GM19324 (cell line): Measurements from ENCODE around the gene PLCH1.
A peak's percentile ranks its signal among the peaks of the same experiment; 100 is the strongest.

Source experiments
- ATAC-seq: cut with Tn5 transposase; IDR thresholded peaks from one replicate; pipeline ENCODE4 v1.9.1; 2021; ENCODE audit warnings: mild to moderate bottlenecking, moderate library complexity; ENCODE audit not compliant: unreplicated experiment, low FRiP score

The PLCH1 gene

DNA sequence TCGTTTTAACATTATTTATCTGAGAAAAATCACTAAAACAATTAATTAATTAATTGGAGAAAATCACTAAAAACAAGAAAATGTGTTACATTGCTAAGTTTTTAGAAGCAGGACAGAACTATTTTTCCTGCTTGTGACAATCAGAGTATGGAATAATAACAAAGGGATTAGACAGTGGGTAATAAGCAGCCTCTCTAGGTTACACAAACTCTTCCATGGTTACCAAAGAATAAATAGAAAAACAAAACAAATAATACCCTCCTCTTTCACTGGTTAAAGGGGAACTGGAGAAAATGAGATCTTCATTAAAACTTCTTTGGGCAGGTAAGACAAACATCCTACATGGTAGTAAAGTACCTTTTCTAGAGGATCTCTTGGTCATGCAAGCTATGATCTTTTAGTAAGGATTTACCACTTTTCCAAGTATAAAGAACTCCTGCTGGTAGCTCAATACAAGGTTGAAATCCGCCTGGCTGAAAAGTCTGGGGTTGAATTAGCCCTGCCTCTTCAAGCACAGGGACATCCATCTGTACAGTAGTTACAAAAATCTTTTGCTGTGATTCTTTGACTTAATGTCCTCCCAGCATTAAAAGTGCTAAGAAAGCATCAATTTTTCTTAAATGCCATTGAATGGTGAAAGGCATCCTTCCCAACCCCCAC is 2.5 kb upstream of the PLCH1 start:
- no peak for ATAC-seq

DNA sequence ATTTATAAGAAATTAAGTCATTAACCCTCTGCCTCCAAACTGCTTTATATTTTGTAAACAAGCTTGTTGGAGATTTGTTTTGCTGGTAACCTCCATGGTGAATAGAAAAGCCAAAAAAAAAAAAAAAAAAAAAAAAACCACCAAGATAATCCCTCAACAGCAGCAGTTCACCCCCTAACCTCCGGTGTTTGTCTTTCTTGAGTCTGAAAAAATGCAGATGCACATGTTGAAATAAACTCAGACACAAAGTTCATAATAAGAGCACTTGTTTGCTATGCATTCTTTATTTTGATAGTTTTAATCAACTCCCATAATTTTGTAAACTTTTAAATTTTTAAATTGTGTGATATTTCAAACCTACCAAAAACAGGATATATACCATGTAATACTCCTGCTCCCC is 1.8 kb upstream of the PLCH1 start:
- ATAC-seq: no peak

GRCh38 chr3:155745795-155746550 is 1.1 kb upstream of the PLCH1 start:
- no peak for ATAC-seq

- peak; percentile 12 for ATAC-seq
Measured at GRCh38 chr3:155744010-155744625, 753 bp downstream of the PLCH1 start.

- no peak for ATAC-seq
Measured at GRCh38 chr3:155743606-155744005, 1.3 kb downstream of the PLCH1 start.

DNA sequence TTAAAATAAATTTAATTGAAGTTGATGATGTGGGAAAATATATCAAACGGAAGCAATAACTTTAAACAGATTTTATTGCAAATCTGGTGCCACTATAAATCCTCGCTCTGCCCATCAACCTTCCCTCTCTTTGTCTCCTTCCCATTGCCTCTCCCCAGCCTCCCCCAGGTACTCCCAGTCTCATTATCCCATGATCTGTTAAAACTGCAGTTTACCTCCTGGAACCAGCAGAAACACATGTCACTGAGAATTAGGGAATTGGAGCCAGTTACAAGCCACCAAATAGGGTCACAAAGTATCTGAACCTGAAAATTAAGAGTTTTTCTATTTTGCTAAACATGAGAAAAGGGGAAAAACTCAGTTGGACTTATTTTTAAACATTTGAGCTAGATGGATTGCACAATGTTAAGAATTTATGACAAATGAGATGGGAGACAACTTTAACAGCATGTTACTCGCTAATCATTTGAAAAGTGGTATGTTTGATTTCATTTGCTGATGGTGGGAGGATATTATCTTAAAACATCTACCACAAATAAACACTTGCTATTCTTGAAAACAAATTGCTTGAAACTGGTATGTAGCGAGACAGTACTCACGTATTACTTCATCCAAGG is 2.4 kb downstream of the PLCH1 start:
- no peak for ATAC-seq

DNA sequence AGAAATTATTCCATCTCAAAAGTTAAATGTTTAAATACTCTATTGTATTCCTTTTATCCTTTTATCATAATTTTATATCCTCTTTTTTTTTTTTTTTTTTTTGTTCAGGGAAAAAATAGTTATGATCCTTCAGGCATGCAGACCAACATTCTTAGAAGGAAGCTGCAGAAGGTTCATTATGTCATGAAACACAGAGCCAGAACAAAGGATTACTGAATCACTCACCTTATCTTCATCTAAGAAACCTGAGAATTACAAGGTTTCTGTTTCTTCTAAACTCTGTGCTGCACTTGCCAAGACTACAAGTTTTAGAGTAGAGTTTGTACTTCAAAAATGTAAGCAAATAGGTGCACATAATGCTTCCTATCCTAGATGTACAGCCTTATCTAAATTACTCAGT is 3.3 kb downstream of the PLCH1 start:
- ATAC-seq: no peak

DNA sequence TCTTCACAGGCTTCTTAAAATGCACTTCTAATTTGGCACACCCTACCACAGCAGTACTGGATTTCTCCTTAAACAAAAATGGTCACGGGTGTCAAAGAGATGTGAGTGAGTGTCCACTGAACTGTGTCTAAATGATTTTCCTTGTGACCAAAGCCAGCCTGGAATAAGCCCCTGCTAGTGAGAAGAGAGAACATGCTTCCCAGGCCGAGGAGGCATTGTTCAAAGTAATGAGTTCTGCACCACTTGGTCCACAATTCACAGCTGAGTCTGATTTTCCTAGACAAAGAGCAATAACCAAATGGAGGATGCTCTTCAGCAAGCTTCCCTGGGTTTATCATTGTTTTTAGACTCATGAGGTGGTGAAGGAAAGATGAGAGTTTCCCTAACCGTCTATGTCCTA is 3.8 kb downstream of the PLCH1 start:
- no peak for ATAC-seq

- ATAC-seq: no peak
Measured at GRCh38 chr3:155739154-155739553, 5.7 kb downstream of the PLCH1 start.

- no peak for ATAC-seq
Measured at GRCh38 chr3:155738580-155739076, 6.2 kb downstream of the PLCH1 start.

DNA sequence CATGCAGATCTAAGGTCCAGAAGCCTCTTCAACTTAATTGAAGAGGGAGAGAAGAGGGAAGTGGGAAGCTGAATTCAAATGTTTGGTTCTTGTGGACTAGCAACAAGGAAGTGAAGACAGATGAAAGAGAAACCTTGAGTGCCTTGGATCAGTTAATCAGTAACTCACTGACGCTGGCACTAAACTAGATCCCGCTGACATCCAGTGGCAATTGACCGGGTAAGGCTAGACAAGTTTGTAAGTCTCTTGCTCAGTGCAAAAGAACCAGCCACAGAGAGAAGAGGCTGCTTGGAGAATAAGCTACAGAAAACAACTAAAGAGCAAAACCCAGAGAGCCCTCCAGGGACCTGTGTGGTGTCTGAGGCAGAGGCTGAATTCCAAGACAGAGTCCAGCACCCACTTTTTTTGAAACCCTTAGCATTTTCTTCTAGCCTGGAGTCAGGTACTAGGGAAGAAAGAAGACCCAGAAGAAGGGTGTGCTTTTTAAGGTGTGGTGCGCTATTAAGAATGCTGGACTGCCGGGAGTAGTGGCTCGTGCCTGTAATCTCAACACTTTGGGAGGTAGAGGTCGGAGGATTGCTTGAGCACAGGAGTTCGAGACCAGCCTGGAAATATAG is 6.9 kb downstream of the PLCH1 start:
- ATAC-seq: peak; percentile 94

- no peak for ATAC-seq
Measured at GRCh38 chr3:155736381-155736780, 8.5 kb downstream of the PLCH1 start.

DNA sequence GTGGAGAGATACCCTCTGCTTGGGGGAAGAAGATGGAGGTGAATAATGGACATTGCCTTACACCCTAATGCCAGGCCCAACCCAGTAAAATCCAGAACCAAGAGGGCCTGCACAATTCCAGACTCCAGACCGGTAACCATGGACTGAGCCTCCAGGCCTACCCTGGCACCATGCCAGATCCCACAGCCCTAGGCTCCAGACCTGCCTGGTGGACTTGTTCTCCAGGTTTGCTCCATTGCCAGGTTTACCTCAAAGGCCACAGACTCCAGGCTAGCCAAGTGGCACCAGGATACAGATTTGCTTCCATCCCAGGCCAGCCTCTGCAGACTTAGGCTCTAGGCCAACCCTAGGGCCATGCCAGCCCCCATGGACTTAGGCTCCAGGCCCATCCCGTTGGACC is 14.0 kb downstream of the PLCH1 start:
- no peak for ATAC-seq

DNA sequence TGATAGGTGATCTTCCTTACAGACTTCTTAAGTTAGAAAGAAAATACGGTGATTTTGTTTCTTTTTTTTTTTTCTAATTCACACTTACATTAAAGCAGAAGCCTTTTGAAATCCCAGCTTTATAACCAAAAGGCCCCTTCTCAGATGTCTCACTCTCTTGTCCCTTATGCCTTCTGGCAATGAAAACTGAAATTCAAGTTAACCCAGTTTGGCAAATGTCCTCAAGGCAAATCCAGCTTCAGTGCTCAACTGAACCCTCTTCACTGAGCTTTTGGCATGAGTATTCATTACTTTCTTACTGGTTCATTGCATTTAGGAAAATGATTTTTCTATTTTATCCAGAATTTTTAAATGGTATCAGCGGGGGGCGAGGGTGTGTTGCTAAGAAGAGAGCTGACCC is 17.0 kb downstream of the PLCH1 start:
- no peak for ATAC-seq

GRCh38 chr3:155714295-155714718 is 30.6 kb downstream of the PLCH1 start:
- no peak for ATAC-seq

- peak; percentile 84 for ATAC-seq
Measured at GRCh38 chr3:155712008-155712407, 32.9 kb downstream of the PLCH1 start.

DNA sequence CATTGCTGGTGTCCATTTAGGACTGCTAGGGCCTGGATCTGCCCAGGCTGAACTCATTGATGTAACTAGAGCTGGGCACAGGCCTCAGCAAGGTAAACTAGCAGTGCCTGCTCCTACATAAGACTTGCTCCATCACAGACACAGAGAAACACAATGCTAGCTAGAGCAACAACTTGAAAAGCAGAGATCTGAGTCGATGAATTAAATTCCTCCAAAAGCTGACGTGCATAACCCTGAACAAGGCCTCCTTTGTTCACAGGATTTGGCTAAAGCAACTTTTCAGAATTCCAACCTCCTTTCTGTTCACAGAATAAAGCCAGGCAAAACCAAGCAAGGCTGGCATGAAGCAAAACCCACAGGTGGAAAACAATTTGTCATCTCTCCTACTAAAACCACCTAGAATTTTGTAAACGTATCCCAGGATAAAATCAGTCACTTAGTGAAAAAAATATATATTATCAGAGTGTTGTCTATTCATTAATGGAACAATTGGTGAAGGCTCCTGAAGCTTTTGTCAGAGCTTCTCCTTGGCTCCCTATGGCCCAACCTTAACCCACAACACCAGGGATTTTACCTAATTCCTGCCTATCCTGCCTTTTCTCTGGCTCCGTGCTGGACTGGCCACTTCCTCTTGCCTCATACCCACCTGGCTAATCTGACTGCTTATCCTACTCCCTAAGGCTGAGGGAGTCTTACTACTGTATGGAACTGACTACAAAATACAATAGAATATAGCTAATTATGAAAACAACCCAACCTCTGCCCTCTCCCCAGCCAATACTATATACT is 39.9 kb downstream of the PLCH1 start:
- no peak for ATAC-seq

GRCh38 chr3:155704061-155704460 is 40.8 kb downstream of the PLCH1 start:
- no peak for ATAC-seq

DNA sequence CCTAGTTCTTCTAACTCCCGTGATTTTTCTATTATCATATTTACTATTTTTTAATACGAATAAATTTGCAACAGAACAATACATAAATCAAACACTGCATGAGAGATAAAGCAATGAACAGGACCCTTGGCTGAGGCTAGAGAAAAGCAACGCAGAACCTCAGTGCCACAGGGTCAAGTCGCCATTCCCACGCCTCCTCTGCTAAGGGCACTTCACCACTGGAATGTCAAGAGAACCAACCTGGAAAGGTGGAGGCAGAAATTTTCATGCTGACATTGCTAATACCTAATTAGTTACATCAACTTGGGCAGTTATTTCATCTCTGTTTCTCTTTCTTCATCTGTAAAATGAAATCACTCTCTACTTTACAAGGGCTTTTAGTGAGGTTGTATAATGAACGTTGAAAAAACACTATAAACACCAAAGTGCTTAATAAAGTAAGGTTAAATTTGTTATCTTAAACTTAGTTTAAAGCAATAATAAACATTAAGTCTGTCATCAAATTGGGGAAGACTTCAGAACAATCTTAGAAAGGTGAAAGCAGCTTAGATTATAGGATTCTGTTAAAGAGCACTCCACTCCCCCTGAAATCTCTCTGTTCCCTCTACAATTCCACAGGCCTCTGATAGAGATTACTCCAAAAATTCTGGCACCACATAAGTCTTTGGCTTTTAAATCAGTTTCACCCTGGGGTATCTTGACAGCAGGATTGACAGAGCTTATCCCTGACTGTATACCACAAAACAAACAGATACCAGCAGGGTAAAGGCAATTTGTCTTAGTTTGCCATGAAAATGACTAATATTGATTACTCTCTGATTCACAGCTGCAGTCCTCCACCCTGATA is 41.9 kb downstream of the PLCH1 start:
- no peak for ATAC-seq
